Pulmonary artery endothelial cell (primary cell): ENCODE results near the gene WNT8A. TPM values are rescaled to one million over a fixed set of nuclear protein-coding genes. Genes with fewer than 3 reads are reported as not detected.
"Not testable (repeated sequence)": the region's sequence is repeated elsewhere in the genome, so short reads cannot be mapped to it uniquely, and the experiment has no call there.

Source experiments
- DNase-seq: peaks from one replicate; pipeline ENCODE4 v3.0.0-alpha.2; 2011; ENCODE audit warnings: low read depth, low spot score
- total RNA-seq: library from RNA; depleted of rRNA; stranded (reverse); fragments of >200 nt; gene quantifications from 2 replicates; pipeline ENCODE4 v1.2.3, GENCODE V29; 2014

WNT8A gene, protein sequence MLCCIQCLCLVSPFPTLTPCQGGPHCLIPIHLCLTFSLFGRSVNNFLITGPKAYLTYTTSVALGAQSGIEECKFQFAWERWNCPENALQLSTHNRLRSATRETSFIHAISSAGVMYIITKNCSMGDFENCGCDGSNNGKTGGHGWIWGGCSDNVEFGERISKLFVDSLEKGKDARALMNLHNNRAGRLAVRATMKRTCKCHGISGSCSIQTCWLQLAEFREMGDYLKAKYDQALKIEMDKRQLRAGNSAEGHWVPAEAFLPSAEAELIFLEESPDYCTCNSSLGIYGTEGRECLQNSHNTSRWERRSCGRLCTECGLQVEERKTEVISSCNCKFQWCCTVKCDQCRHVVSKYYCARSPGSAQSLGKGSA
- not detected in 2 replicates for total RNA-seq

DNA sequence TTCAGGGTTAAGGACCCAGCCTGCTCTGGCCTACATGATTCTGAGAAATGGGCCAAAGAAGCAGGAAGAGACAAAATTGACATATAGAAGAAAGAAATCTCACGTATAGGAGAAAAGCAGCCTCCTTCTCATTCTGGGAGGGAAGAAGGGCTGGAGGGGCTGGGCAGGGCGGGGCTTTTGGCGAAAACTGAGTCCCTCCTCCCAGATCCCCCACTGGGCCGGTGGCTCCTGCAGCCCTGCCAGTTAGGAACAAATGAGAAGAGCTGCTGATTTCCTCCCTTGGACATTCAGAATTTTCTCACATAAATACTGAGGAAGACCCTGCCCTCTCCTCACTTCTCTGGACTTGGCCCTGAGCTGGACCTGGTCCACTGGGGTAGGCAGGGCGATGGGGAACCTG is at the start of gene WNT8A:
TSS of gene WNT8A (plus strand) at position 332 of the 400 bp plus-strand sequence. CDS start 95 bp downstream, outside the sequence.
- no peak for DNase-seq

DNA sequence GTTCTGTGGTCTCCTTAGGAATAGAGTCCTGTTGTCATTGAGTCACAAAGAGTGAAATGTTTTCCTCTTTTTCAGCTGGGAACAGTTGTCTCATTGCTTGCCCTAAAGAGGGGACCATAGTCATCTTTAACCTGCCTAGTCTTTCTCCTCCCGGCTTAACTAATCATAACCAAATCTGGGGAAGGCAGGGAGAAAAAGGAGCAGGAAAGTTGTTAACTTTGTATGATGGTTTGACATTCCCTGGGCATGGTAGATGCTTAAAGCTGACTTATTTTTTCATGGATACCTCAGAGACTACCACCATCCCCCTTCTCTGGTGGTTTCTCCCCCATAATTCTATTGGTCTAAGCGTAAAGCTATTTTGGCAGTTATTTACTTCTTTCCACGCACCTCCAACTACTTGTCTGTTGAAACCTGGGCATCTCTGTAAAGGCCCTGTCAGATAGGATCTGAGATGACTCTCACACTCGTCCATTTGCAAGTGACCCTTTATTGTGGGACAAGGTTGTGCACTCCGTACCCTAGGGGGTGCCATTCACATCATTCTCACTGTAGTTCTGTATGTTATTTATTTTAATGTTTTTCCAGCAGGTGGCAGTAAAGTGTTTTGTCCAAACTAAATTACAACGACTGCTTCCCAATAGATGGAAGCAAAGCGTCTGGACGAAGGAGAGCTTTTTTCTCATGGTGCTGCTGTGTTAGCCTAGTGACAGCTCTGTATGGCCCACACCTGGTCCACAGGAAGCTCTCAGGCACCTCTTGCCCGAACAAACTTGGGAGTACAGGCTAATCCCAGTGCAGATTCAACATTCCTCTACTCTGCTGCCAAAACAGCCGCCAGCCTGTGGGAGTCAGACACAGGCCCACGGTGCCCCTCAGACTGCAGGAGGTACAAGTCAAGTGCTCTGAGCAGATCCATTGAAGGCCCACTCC is 48.0 kb upstream of the WNT8A start:
- DNase-seq: peak; percentile 69

GRCh38 chr5:138037271-138037670 is 46.6 kb upstream of the WNT8A start:
- DNase-seq: no peak

- DNase-seq: no peak
Observed at GRCh38 chr5:138037907-138038633, 45.8 kb upstream of the WNT8A start.

DNA sequence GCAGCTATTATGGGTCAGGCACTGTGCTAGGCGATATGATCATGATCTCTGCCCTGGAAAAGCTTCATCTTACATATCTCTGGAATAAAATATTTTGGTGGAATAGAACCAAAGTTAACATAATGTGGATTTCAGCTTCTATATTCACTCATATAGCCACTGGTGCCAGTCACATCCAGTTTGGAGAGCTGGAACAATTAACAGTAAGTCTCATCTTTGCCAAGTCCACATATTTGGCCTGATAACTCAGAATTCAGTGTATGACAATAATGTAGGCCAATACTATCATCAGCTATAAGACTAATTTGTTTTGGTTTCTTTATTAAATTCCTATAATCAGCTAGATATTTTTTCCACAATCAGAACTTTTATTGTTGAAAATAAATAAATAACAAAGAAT is 45.0 kb upstream of the WNT8A start:
- no peak for DNase-seq

DNA sequence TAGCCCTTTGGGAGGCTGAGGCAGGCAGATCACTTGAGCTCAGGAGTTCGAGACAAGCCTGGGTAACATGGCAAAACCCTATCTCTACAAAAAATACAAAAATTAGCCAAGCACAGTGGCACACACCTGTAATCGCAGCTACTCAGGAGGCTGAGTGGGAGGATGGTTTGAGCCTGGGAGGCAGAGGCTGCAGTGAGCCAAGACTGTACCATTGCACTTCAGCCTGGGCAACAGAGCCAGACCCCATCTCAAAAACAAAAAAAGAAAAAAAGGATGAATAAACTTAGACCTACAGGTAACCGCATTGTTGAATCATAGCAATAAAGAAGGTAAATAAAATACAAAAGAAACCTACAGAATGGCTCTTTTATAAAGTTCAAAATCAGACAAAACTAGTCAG is 38.5 kb upstream of the WNT8A start:
- DNase-seq: not testable (repeated sequence)

DNA sequence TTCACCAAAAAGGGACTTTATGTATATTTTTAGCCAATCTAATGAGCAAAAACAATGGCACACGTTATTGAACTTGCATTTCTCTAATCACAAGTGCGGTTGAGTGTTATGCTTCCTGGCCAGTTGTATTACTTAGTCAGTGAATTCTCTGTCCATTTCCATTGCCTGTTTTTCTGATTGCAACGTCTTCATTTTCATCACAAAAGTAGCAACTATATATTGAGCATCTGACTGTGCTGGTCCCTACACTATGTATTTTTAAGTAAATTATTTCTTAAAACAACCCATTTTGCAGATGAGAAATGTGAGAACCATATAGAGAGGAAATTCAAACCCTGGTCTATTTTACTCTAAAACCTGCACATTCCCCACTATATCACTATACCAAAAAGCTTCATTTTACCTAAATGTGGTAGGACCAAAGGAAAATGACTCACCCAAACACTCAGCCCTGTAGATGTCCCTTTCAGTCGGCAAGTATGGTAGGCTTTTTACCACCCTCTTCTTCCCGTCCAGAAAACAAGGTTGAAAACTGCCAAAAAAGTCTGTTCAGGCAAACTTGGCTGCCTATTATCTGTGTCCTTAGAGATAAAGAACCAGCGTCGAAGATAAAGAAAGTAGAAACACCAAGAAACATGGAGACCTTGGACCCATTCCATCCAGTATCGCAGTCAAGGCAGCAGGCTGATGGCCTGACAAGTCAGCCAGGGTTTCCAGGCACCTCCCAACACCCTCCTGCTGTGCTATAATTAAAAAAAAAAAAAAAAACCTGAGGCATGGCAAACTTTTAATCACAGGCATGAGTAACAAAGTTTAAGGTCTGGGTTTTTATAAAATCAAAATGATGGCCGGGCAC is 32.2 kb upstream of the WNT8A start:
- DNase-seq: no peak

DNA sequence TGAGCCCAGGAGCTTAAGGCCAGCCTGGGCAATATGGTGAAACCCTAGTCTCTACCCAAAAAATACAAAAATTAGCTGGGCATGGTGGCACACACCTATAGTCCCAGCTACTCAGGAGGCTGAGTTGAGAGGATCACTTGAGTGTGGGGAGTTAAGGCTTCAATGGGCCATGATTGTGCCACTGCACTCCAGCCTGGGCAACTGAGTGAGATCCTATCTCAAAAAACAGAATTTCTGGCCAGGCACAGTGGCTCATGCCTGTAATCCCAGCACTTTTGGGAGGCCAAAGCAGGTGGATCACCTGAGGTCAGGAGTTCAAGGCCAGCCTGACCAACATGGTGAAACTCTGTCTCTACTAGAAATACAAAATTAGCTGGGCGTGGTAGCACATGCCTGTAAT is 31.1 kb upstream of the WNT8A start:
- not testable (repeated sequence) for DNase-seq

DNA sequence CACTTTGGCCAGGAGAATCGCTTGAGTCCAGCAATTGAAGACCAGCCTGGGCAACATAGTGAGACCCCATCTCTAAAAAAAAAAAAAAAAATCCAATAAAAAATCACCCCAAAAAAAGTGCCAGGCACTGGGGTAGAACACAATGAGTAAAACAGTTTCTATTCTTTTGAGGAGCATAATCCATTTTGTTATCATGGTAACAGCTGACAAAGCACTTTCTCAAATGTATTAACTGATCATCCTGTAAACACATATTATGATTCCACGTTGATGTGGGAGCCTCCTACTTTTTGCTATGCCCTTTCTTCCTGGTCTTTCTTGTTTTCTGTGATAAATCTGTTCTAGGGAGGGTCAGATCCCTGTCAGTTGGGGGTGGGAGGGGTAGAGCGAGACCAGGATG is 30.3 kb upstream of the WNT8A start:
- no peak for DNase-seq

GRCh38 chr5:138054206-138054605 is 29.6 kb upstream of the WNT8A start:
- DNase-seq: no peak

- DNase-seq: no peak
Observed at GRCh38 chr5:138054847-138055558, 28.8 kb upstream of the WNT8A start.

DNA sequence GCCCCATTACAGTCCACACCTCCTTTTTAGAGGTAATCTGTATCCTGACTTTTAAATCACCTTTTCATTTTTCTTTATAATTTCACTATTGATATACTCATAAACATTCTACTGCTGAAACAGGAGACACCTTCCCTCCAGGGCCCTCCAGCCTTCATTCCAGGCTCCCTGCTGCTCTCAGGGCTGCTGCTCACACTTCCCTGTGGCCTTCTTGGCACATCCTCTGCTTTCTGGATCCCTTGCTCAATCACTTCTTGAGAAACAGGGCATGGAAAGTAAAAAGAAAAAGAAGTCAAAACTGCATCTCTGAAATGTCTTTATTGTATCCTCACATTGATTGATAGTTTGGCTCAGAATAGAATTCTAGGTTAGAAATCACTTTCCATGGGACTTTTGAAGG is 19.3 kb upstream of the WNT8A start:
- DNase-seq: no peak

DNA sequence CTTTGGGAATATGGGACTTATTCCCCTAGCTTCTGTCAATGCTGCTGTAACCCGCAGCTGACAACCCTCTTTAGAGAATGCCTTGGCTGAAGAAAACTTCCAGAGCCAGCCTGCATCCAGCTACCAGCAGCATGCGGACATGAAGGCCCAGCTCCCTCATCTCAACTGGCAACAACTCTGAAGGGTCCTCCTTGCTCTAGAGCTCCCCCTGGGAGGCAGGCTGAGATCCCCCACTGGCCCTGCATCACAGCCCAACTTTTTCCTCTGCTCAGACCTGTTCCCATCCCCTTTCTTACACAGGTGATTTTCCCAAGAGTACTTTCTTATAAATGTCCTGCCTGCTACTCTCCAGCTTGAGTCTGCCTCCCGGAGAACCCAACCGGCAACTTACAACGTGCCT is 18.7 kb upstream of the WNT8A start:
- no peak for DNase-seq

- no peak for DNase-seq
Observed at GRCh38 chr5:138067945-138068344, 15.9 kb upstream of the WNT8A start.

- peak; percentile 52 for DNase-seq
Observed at GRCh38 chr5:138068742-138069600, 14.9 kb upstream of the WNT8A start.

DNA sequence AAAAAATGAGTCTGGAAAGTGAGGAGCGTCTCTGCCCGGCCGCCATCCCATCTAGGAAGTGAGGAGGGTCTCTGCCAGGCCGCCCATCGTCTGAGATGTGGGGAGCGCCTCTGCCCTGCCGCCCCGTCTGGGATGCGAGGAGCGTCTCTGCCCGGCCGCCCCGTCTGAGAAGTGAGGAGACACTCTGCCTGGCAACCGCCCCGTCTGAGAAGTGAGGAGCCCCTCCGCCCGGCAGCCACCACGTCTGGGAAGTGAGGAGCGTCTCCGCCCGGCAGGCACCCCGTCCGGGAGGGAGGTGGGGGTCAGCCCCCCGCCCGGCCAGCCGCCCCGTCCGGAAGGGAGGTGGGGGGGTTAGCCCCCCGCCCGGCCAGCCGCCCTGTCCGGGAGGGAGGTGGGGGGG is 13.8 kb upstream of the WNT8A start:
- not testable (repeated sequence) for DNase-seq

GRCh38 chr5:138077064-138077696 is 6.7 kb upstream of the WNT8A start:
- peak; percentile 20 for DNase-seq

GRCh38 chr5:138078006-138078643 is 5.7 kb upstream of the WNT8A start:
- no peak for DNase-seq
